Pancreas (tissue), 10 donors: ENCODE data around the gene TRAPPC13. TPM values are rescaled to one million over a fixed set of nuclear protein-coding genes. Genes with fewer than 3 reads are reported as not detected.

Source experiments
- ATAC-seq, 4 donors: fragments of 200-7000 bp; cut with Tn5 transposase; one replicate each; pipeline versions ENCODE4 v1.8.0 to v1.9.1; 2020; ENCODE audit warnings: mild to moderate bottlenecking in 4 of 4, moderate library complexity in 4 of 4
- DNase-seq, 6 donors: peaks; one replicate each; pipeline ENCODE4 v3.0.0-alpha.2; 2020
- FAIRE-seq: peaks from 2 replicates; lab custom pipeline; 2012; peaks lifted over from hg19 to GRCh38; lab: Jason Lieb, UNC
- H3K27ac ChIP-seq, 4 donors: fragments of 200-600 bp; sonication (generic); 1 replicate in 3 of 4; 2 replicates in 1 of 4; pipeline versions ENCODE4 v1.5.0 to v1.8.0; 2020
- H3K27me3 ChIP-seq, 4 donors: fragments of 200-600 bp; one replicate each; pipeline ENCODE4 v1.8.0; 2021
- H3K36me3 ChIP-seq, 3 donors: fragments of 200-600 bp; sonication (generic) in 1 of 3; one replicate each; pipeline versions ENCODE4 v1.5.0 to v1.8.0; 2020 to 2021
- H3K4me1 ChIP-seq, 3 donors: fragments of 200-600 bp; one replicate each; pipeline ENCODE4 v1.8.0; 2021
- H3K4me3 ChIP-seq, 4 donors: fragments of 200-600 bp; sonication (generic) in 2 of 4; one replicate each; pipeline versions ENCODE4 v1.5.0 to v1.8.0; 2020 to 2021
- H3K9me3 ChIP-seq, 4 donors: fragments of 200-600 bp; one replicate each; pipeline ENCODE4 v1.8.0; 2021
- WGBS, 2 donors: extraction: QIAGEN DNeasy Blood & Tissue Kit; methylation state at CpG; one replicate each; pipeline ENCODE4 v1.1.7; 2013; 5-methylcytosine and 5-hydroxymethylcytosine counted together
- intact Hi-C, 3 donors: fragments of 100-400 bp; cut with DNase I; formaldehyde crosslinking; loops; one replicate each; pipeline versions ENCODE4 v1.11.1 to v1.14.2; 2022
- polyA plus RNA-seq, 2 donors: library from polyadenylated mRNA; stranded (reverse); fragments of 200-250 nt; gene quantifications; one replicate each; pipeline ENCODE4 v1.2.3, GENCODE V29; 2013
- total RNA-seq, 6 donors: library from RNA; stranded (reverse); fragmentation: NEBNext Ultra II Directional in 4 of 6; extraction: Animal tissue kit (Norgen Biotek cat#: 25700) in 4 of 6; gene quantifications; one replicate each; pipeline versions ENCODE4 v1.2.1 to v1.2.4, GENCODE V29; 2021 to 2023
- TF ChIP-seq, protein P1 (sequence below), 4 donors: fragments of 200-600 bp; sonication (generic) in 3 of 4; IDR thresholded peaks; one replicate each; pipeline versions ENCODE4 v1.5.0 to v1.8.0; 2021; ENCODE audit warnings: antibody characterized with exemption in 4 of 4
- donor health status: healthy with polysubstance abuse.
- donor health status: DM: no; HTN: no; CAD: no; lungs with moderate emphysema.
- donor health status: DM: no; HTN: no; CAD: no.
- donor health status: control.
- donor health status: control.
- donor health status: Bipolar disorder and iron deficiency.
- donor health status: DM: yes; HTN: yes; CAD: no.
- donor health status: DM: no; HTN: no; CAD: no.
- donor health status: DM: no; HTN: no; CAD: no.
- donor health status: DM: yes; HTN: yes; CAD: no.

TRAPPC13 gene
- total and polyA plus RNA-seq, 8 donors = 5.6 to 12.1 (median 9.0) TPM

DNA sequence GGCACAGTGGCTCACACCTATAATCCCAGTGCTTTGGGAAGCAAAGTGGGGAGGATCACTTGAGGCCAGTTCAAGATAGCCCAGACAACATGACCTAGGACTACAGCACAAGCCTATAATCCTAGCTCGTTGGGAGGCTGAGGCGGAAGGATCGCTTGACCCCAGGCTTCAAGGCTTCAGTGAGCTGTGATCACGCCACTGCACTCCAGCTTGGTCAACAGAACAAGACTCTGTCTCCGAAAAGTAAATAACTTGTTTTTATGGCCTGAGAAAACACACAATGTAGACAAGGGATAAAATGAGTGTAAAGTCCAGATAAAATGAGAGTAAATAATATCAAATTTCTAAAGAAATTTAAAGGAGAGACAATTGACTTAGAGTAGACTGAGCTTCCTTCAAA lies 26.3 kb downstream of the TRAPPC13 start:
- Histone ChIP-seq H3K4me1 (no peaks in the 10 kb centered on the region), H3K27ac (no peak overlapping the region), H3K27me3 (no peaks in the 10 kb centered on the region), H3K36me3 (no peaks in the 10 kb centered on the region), H3K4me3 (no peak overlapping the region), H3K9me3 (no peaks in the 10 kb centered on the region)
- intact Hi-C loops = no loop called here
- TF ChIP-seq, protein P1, sequence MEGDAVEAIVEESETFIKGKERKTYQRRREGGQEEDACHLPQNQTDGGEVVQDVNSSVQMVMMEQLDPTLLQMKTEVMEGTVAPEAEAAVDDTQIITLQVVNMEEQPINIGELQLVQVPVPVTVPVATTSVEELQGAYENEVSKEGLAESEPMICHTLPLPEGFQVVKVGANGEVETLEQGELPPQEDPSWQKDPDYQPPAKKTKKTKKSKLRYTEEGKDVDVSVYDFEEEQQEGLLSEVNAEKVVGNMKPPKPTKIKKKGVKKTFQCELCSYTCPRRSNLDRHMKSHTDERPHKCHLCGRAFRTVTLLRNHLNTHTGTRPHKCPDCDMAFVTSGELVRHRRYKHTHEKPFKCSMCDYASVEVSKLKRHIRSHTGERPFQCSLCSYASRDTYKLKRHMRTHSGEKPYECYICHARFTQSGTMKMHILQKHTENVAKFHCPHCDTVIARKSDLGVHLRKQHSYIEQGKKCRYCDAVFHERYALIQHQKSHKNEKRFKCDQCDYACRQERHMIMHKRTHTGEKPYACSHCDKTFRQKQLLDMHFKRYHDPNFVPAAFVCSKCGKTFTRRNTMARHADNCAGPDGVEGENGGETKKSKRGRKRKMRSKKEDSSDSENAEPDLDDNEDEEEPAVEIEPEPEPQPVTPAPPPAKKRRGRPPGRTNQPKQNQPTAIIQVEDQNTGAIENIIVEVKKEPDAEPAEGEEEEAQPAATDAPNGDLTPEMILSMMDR (IDR thresholded peaks at IDR 0.05) = no peak
- FAIRE-seq (no peak), DNase-seq (no peak), ATAC-seq (no peak)
- WGBS, 2 donors = 69 to 75% methylated on average over 5 of the region's 5 CpGs

GRCh38 chr5:65654713-65655112 lies 29.9 kb downstream of the TRAPPC13 start:
- TF ChIP-seq, protein P1 (IDR thresholded peaks at IDR 0.05) = no peak
- 83 to 87% methylated on average over 2 of the region's 2 CpGs for WGBS, 2 donors
- Histone ChIP-seq H3K9me3 (no peaks in the 10 kb centered on the region), H3K27ac (no peak overlapping the region), H3K4me1 (no peaks in the 10 kb centered on the region), H3K4me3 (no peak overlapping the region), H3K27me3 (no peaks in the 10 kb centered on the region), H3K36me3 (no peaks in the 10 kb centered on the region)
- no peak for ATAC-seq
- FAIRE-seq = no peak
- intact Hi-C loops = no loop called here
- DNase-seq = no peak

DNA sequence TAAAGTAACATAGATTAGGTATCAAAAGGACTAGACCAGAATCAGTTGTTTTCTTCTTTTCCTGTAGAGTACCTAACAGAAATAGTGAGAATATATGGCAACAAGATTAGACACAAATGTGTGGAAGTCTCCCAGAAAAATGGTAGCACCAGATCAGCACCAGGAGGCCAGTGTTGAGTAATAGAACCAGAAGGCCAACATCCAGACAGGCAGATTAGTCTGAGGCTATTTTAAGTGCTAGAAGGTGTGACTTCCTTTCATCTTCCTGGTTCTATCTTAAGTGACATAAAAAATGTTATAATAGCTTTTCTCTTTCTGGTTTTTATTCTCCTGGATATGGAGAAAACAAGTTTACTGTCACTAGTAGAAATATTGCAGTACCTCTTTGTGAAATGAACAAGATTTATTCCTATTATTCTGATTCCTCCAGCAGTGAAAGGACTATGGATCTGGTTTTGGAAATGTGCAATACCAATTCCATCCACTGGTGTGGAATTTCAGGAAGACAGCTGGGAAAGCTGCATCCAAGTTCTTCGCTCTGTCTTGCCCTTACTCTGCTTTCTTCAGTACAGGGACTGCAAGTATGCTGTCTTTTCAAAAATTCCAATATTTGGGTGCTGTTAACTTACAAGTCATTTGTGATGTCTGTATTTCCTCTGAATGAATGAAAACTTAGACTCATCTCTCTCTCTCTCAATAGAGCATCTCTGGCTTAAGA lies 39.1 kb downstream of the TRAPPC13 start:
- intact Hi-C loops = no loop called here

GRCh38 chr5:65668696-65669095 lies 43.9 kb downstream of the TRAPPC13 start:
- H3K27me3 ChIP-seq = no peaks in the 10 kb centered on the region
- no peaks in the 10 kb centered on the region for H3K9me3 ChIP-seq
- FAIRE-seq (no peak), ATAC-seq (no peak), DNase-seq (no peak)
- H3K4me3 ChIP-seq = no peak overlapping the region
- TF ChIP-seq, protein P1 (IDR thresholded peaks at IDR 0.05) = no peak
- intact Hi-C loops = no loop called here
- no peak overlapping the region for H3K27ac ChIP-seq
- H3K36me3 ChIP-seq = peaks cover 0 to 14% (median 0%) of the 10 kb centered on the region in 3 donors
- no peaks in the 10 kb centered on the region for H3K4me1 ChIP-seq
- WGBS, 2 donors = 78 to 99% methylated on average over 6 to 7 of the region's 7 CpGs

More for the DNA sequence above, 39.1 kb downstream of the TRAPPC13 start:
- Histone ChIP-seq H3K4me1 (no peaks in the 10 kb centered on the region), H3K27ac (no peak overlapping the region), H3K4me3 (no peak overlapping the region), H3K36me3 (peaks cover 0 to 18% (median 0%) of the 10 kb centered on the region in 3 donors), H3K27me3 (no peaks in the 10 kb centered on the region), H3K9me3 (no peaks in the 10 kb centered on the region)
- DNase-seq (no peak), FAIRE-seq (no peak), ATAC-seq (no peak)
- 94 to 97% methylated on average over 1 of the region's 1 CpG for WGBS, 2 donors
- TF ChIP-seq, protein P1 (IDR thresholded peaks at IDR 0.05) = peak in 2 of 4 donors; percentile 10 to 35

- Histone ChIP-seq H3K27me3 (no peaks in the 10 kb centered on the region), H3K36me3 (no peaks in the 10 kb centered on the region), H3K4me1 (no peaks in the 10 kb centered on the region), H3K4me3 (no peak overlapping the region), H3K9me3 (no peaks in the 10 kb centered on the region), H3K27ac (no peak overlapping the region)
- 76 to 78% methylated on average over 1 of the region's 1 CpG for WGBS, 2 donors
- DNase-seq = no peak
- FAIRE-seq = no peak
- intact Hi-C loops = no loop called here
- TF ChIP-seq, protein P1 (IDR thresholded peaks at IDR 0.05) = no peak
- no peak for ATAC-seq
Observed at GRCh38 chr5:65672796-65673195, 48.0 kb downstream of the TRAPPC13 start.
